ENCODE measurements around the gene APBA3. TPM values are rescaled to one million over a fixed set of nuclear protein-coding genes. Genes with fewer than 3 reads are reported as not detected.

The APBA3 gene
- total and polyA plus RNA-seq, 12 donors = 7.4 to 22.6 (median 11.5) TPM

DNA sequence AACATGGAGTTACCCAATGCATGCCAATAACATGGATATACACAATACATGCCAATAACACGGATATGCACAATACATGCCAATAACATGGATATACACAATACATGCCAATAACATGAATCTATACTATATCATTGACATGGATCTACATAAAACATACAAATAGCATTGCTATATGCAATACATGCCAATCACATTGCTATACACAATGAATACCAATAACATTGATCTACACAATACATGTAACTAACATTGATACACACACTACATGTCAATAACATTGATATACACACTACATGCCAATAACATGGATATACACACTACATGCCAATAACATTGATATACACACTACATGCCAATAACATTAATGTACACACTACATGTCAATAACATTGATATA, 60.3 kb downstream of the APBA3 start:
- intact Hi-C loops (cut with DNase I) = loop anchor here in 9 of 10 donors (2.0 to 10.0 kb wide), 6 partner anchors 34 to 156 kb away; partner anchors contain the start of genes MFSD12 (in 3 of the 9), CACTIN (in 1 of the 9) and MRPL54 (in 1 of the 9)
- Histone ChIP-seq H3K9me3 (no peaks in the 10 kb centered on the region), H3K27me3 (peaks cover 0 to 9% (median 0%) of the 10 kb centered on the region in 7 donors), H3K36me3 (peaks cover 0 to 5% (median 0%) of the 10 kb centered on the region in 9 donors), H3K4me3 (no peak overlapping the region), H3K4me1 (peaks cover 0 to 27% (median 14%) of the 10 kb centered on the region in 9 donors), H3K27ac (no peak overlapping the region)
- DNase-seq (no peak), ATAC-seq (no peak)
- WGBS, 2 donors = 3 to 5% methylated on average over 1 of the region's 1 CpG
- TF ChIP-seq, protein P1, sequence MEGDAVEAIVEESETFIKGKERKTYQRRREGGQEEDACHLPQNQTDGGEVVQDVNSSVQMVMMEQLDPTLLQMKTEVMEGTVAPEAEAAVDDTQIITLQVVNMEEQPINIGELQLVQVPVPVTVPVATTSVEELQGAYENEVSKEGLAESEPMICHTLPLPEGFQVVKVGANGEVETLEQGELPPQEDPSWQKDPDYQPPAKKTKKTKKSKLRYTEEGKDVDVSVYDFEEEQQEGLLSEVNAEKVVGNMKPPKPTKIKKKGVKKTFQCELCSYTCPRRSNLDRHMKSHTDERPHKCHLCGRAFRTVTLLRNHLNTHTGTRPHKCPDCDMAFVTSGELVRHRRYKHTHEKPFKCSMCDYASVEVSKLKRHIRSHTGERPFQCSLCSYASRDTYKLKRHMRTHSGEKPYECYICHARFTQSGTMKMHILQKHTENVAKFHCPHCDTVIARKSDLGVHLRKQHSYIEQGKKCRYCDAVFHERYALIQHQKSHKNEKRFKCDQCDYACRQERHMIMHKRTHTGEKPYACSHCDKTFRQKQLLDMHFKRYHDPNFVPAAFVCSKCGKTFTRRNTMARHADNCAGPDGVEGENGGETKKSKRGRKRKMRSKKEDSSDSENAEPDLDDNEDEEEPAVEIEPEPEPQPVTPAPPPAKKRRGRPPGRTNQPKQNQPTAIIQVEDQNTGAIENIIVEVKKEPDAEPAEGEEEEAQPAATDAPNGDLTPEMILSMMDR (IDR thresholded peaks at IDR 0.05) = no peak

Other genes starting within 250 kb of the APBA3 start
- gene TEKTIP1, start 222.5 kb downstream of the APBA3 start, total RNA-seq = 1 to 10 TPM in 2 of 10 donors, under 1 TPM in 8; 0.38 to 1.3 (median 0.79) TPM
- gene TEKTIP1, start 222.5 kb downstream of the APBA3 start, polyA plus RNA-seq = under 1 TPM in 1 of 2 donors, not detected in 1; 0.09 TPM
- 10 to 100 TPM; 11.6 to 41.3 (median 21.0) TPM for gene MFSD12, start 204.1 kb downstream of the APBA3 start, total RNA-seq
- gene MFSD12, start 204.1 kb downstream of the APBA3 start, polyA plus RNA-seq = 10 to 100 TPM; 24.3 to 43.2 TPM
- 10 to 100 TPM; 19.5 to 49.3 (median 30.3) TPM for gene HMG20B, start 188.7 kb downstream of the APBA3 start, total RNA-seq
- 10 to 100 TPM; 65.2 to 73.3 TPM for gene HMG20B, start 188.7 kb downstream of the APBA3 start, polyA plus RNA-seq
- 1 to 10 TPM; 1.3 to 2.8 (median 2.1) TPM for gene GIPC3, start 176.2 kb downstream of the APBA3 start, total RNA-seq
- gene GIPC3, start 176.2 kb downstream of the APBA3 start, polyA plus RNA-seq = 1 to 10 TPM in 1 of 2 donors, under 1 TPM in 1; 0.90 to 2.4 TPM
- 1 to 10 TPM; 1.6 to 4.0 (median 3.0) TPM for gene TBXA2R, start 154.8 kb downstream of the APBA3 start, total RNA-seq
- gene TBXA2R, start 154.8 kb downstream of the APBA3 start, polyA plus RNA-seq = 1 to 10 TPM; 2.9 to 3.4 TPM
- 10 to 100 TPM in 9 of 10 donors, 1 to 10 TPM in 1; 9.7 to 15.8 (median 12.1) TPM for gene CACTIN, start 134.9 kb downstream of the APBA3 start, total RNA-seq
- gene CACTIN, start 134.9 kb downstream of the APBA3 start, polyA plus RNA-seq = 10 to 100 TPM; 15.8 to 17.6 TPM
- 10 to 100 TPM; 28.2 to 46.6 (median 36.3) TPM for gene PIP5K1C, start 61.2 kb downstream of the APBA3 start, total RNA-seq
- gene PIP5K1C, start 61.2 kb downstream of the APBA3 start, polyA plus RNA-seq = 10 to 100 TPM; 18.3 to 18.9 TPM
- gene TJP3, start 53.3 kb downstream of the APBA3 start, total RNA-seq = under 1 TPM in 3 of 10 donors, not detected in 7; 0.15 to 0.49 (median 0.34) TPM
- under 1 TPM in 1 of 2 donors, not detected in 1; 0.06 TPM for gene TJP3, start 53.3 kb downstream of the APBA3 start, polyA plus RNA-seq
- gene MRPL54, start 990 bp upstream of the APBA3 start, total RNA-seq = 10 to 100 TPM; 61.4 to 93.4 (median 67.0) TPM
- 100 to 1,000 TPM; 124 TPM for gene MRPL54, start 990 bp upstream of the APBA3 start, polyA plus RNA-seq
- gene RAX2, start 10.5 kb upstream of the APBA3 start, total RNA-seq = not detected
- not detected for gene RAX2, start 10.5 kb upstream of the APBA3 start, polyA plus RNA-seq
- 1 to 10 TPM in 1 of 10 donors, under 1 TPM in 9; 0.14 to 4.9 (median 0.44) TPM for gene MATK, start 24.7 kb upstream of the APBA3 start, total RNA-seq
- 1 to 10 TPM in 1 of 2 donors, under 1 TPM in 1; 0.97 to 1.2 TPM for gene MATK, start 24.7 kb upstream of the APBA3 start, polyA plus RNA-seq
- under 1 TPM in 2 of 10 donors, not detected in 8; 0.04 to 0.29 TPM for gene ZFR2, start 107.3 kb upstream of the APBA3 start, total RNA-seq
- gene ZFR2, start 107.3 kb upstream of the APBA3 start, polyA plus RNA-seq = not detected
- gene ATCAY, start 119.0 kb upstream of the APBA3 start, total RNA-seq = not detected
- gene ATCAY, start 119.0 kb upstream of the APBA3 start, polyA plus RNA-seq = not detected
- gene NMRK2, start 171.4 kb upstream of the APBA3 start, total RNA-seq = 1,000 to 10,000 TPM in 1 of 10 donors, 100 to 1,000 TPM in 9; 241 to 2,570 (median 640) TPM
- gene NMRK2, start 171.4 kb upstream of the APBA3 start, polyA plus RNA-seq = 1,000 to 10,000 TPM; 1,128 to 1,168 TPM
- 100 to 1,000 TPM in 5 of 10 donors, 10 to 100 TPM in 5; 72.5 to 222 (median 99.5) TPM for gene DAPK3, start 209.4 kb upstream of the APBA3 start, total RNA-seq
- 100 to 1,000 TPM; 140 to 214 TPM for gene DAPK3, start 209.4 kb upstream of the APBA3 start, polyA plus RNA-seq
- gene EEF2, start 223.8 kb upstream of the APBA3 start, total RNA-seq = 1,000 to 10,000 TPM; 1,845 to 2,887 (median 2,645) TPM
- 1,000 to 10,000 TPM in 1 of 2 donors, 100 to 1,000 TPM in 1; 704 to 1,279 TPM for gene EEF2, start 223.8 kb upstream of the APBA3 start, polyA plus RNA-seq
- gene PIAS4, start 246.0 kb upstream of the APBA3 start, total RNA-seq = 10 to 100 TPM; 11.5 to 22.8 (median 14.3) TPM
- 10 to 100 TPM in 1 of 2 donors, 1 to 10 TPM in 1; 8.5 to 10.5 TPM for gene PIAS4, start 246.0 kb upstream of the APBA3 start, polyA plus RNA-seq